HEK293T (cell line): ENCODE measurements around the gene MT1X.

ENCODE experiments used
- BHLHE40 ChIP-seq: fragments of 450-650 bp; IDR thresholded peaks from 2 replicates; pipeline ENCODE4 v1.6.1; 2016; ENCODE audit warnings: mild to moderate bottlenecking, moderate library complexity, borderline replicate concordance
- CTBP1 ChIP-seq: fragments of 450-650 bp; IDR thresholded peaks from 2 replicates; pipeline ENCODE4 v1.6.1; 2016; ENCODE audit warnings: borderline replicate concordance
- ELF4 ChIP-seq: fragments of 450-650 bp; IDR thresholded peaks from 2 replicates; pipeline ENCODE4 v1.6.1; 2017; ENCODE audit warnings: antibody characterized with exemption
- FOXA1 ChIP-seq: fragments of 450-650 bp; IDR thresholded peaks from 2 replicates; pipeline ENCODE4 v1.6.1; 2016; ENCODE audit warnings: mild to moderate bottlenecking
- FOXK2 ChIP-seq: fragments of 450-650 bp; IDR thresholded peaks from 2 replicates; pipeline ENCODE4 v1.6.1; 2016; ENCODE audit warnings: mild to moderate bottlenecking
- FOXM1 ChIP-seq: fragments of 450-650 bp; IDR thresholded peaks from 2 replicates; pipeline ENCODE4 v1.6.1; 2017; ENCODE audit warnings: mild to moderate bottlenecking, borderline replicate concordance
- HDGF ChIP-seq: fragments of 450-650 bp; IDR thresholded peaks from 2 replicates; pipeline ENCODE4 v1.6.1; 2017; ENCODE audit warnings: antibody characterized with exemption, borderline replicate concordance
- LEF1 ChIP-seq: fragments of 450-650 bp; IDR thresholded peaks from 2 replicates; pipeline ENCODE4 v1.6.1; 2017; ENCODE audit warnings: mild to moderate bottlenecking, borderline replicate concordance
- NFRKB ChIP-seq: fragments of 450-650 bp; IDR thresholded peaks from 2 replicates; pipeline ENCODE4 v1.6.1; 2016; ENCODE audit warnings: mild to moderate bottlenecking, moderate library complexity
- SP1 ChIP-seq: fragments of 450-650 bp; IDR thresholded peaks from 2 replicates; pipeline ENCODE4 v1.6.1; 2017
- TARDBP ChIP-seq: fragments of 450-650 bp; IDR thresholded peaks from 2 replicates; pipeline ENCODE4 v1.6.1; 2016
- ZNF384 ChIP-seq: fragments of 450-650 bp; IDR thresholded peaks from 2 replicates; pipeline ENCODE4 v1.6.1; 2016

DNA sequence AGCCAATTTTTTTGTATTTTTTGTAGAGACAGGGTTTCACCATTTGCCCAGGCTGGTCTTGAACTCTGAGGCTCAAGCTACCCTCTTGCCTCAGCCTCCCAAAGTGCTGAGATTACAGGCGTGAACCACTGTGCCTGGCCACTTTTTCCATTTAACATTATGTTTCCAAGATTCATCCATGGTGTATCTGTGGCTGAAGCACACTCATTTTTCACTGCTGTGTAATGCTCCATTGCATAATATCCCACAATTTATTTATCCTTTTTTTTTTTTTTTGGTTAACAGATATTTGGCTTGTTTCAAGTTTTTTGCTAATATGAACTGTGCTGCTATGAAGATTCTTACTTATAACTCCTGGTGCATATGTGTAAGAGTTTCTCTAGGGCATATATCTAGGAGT is 45.8 kb downstream of the MT1X start:
- TF ChIP-seq TARDBP (no peak), FOXM1 (no peak), FOXA1 (no peak), ELF4 (no peak), BHLHE40 (no peak), NFRKB (no peak), FOXK2 (no peak), ZNF384 (no peak), CTBP1 (no peak), HDGF (no peak), SP1 (no peak), LEF1 (no peak)
